Vagina (tissue), 2 donors: ENCODE data around the gene COLEC12.

Experiments used
- POLR2A ChIP-seq, 2 donors: fragments of 450-650 bp; IDR thresholded peaks; one replicate each; pipeline ENCODE4 v1.6.1; 2017; ENCODE audit warnings: antibody characterized with exemption in 2 of 2, mild to moderate bottlenecking in 2 of 2, moderate library complexity in 2 of 2
- TF ChIP-seq, protein P1 (sequence below), 3 experiments: fragments of 450-650 bp in 2 of 3; fragments of 200-600 bp in 1 of 3; sonication (generic) in 1 of 3; IDR thresholded peaks; one replicate each; pipeline ENCODE4 v1.5.1; 2017 to 2019; ENCODE audit warnings: antibody characterized with exemption in 3 of 3, mild to moderate bottlenecking in 2 of 3, moderate library complexity in 2 of 3

DNA sequence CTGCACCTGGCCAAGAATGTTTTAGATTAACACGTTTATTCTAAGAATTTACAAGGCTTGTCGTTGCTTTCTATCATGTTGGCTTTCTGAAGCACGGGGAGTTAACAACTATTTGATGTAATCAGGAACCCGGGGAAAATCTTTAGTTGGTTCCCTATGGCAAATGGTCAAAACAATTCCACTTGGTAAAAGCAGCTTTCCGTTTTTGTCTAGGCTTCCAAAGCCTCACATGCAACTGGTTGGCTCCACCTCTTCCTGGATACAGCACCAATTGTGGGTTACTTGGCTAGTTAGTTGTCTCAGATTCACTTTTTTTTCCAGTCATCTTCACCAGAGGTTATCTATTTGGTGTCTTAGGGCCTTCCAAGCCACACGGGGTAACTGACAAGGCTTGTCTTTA, 2.8 kb downstream of the COLEC12 start:
- TF ChIP-seq, protein P1, sequence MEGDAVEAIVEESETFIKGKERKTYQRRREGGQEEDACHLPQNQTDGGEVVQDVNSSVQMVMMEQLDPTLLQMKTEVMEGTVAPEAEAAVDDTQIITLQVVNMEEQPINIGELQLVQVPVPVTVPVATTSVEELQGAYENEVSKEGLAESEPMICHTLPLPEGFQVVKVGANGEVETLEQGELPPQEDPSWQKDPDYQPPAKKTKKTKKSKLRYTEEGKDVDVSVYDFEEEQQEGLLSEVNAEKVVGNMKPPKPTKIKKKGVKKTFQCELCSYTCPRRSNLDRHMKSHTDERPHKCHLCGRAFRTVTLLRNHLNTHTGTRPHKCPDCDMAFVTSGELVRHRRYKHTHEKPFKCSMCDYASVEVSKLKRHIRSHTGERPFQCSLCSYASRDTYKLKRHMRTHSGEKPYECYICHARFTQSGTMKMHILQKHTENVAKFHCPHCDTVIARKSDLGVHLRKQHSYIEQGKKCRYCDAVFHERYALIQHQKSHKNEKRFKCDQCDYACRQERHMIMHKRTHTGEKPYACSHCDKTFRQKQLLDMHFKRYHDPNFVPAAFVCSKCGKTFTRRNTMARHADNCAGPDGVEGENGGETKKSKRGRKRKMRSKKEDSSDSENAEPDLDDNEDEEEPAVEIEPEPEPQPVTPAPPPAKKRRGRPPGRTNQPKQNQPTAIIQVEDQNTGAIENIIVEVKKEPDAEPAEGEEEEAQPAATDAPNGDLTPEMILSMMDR (IDR thresholded peaks at IDR 0.05) = no peak
- TF ChIP-seq POLR2A (IDR thresholded peaks at IDR 0.05) = no peak
